ENCODE measurements around the gene MUC6. TPM values are rescaled to one million over a fixed set of nuclear protein-coding genes. Genes with fewer than 3 reads are reported as not detected.

Gene MUC6
- total and polyA plus RNA-seq, 2 donors (not counting 3 experiments of a cell fraction or from before 2014, with no cell fraction given): not detected

- H3K4me3 ChIP-seq (replicated peaks in 1 of 3; ENCODE audit: insufficient read depth in 1 of 3, low read depth in 1 of 3, low read length in 3 of 3): no peak overlapping the region
- H3K4me1 ChIP-seq (ENCODE audit: control insufficient read depth, extremely low read depth, insufficient read depth, low read length): no peaks in the 10 kb centered on the region
- no peak overlapping the region for H3K27ac ChIP-seq (ENCODE audit: insufficient read depth, low read depth, low read length)
- intact Hi-C loops (cut with micrococcal nuclease) (no loop called here), dilution Hi-C loops (cut with MboI; ENCODE audit: extremely low pct_ligation_motif_present, low sequenced_read_pairs) (no loop called here)
- POLR2A ChIA-PET: no interaction called here
- CTCF ChIA-PET: interaction anchor here (1.2 kb wide), 1 partner anchor 10 kb away, joined by 3 read pairs; no protein-coding TSS in a partner anchor
- no peak overlapping the region for H3K4me2 ChIP-seq (ENCODE audit: insufficient read depth, low read length)
- TF ChIP-seq, protein P1, sequence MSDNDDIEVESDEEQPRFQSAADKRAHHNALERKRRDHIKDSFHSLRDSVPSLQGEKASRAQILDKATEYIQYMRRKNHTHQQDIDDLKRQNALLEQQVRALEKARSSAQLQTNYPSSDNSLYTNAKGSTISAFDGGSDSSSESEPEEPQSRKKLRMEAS (IDR thresholded peaks at IDR 0.05; ENCODE audit: insufficient read depth, insufficient read length): no peak
- no peak for TF ChIP-seq EZH2 (IDR thresholded peaks at IDR 0.05; ENCODE audit: borderline replicate concordance, low read depth, low read length, severe bottlenecking)
- no peak overlapping the region for H2AFZ ChIP-seq (ENCODE audit: low read depth, low read length)
- no peaks in the 10 kb centered on the region for H3K9me1 ChIP-seq (replicated peaks; ENCODE audit: control insufficient read depth, extremely low read depth, insufficient read depth, low read length)
- H3K36me3 ChIP-seq (ENCODE audit: control insufficient read depth in 2 of 2, extremely low read depth in 1 of 2, insufficient read depth in 2 of 2, low read length in 2 of 2): peaks cover 9 to 46% of the 10 kb centered on the region in 2 experiments
- H3K79me2 ChIP-seq (ENCODE audit: control insufficient read depth, insufficient read depth, low read length): peaks cover 2% of the 10 kb centered on the region
- H4K20me1 ChIP-seq (replicated peaks; ENCODE audit: control insufficient read depth, extremely low read depth, insufficient read depth, low read length): no peaks in the 10 kb centered on the region
- H3K27me3 ChIP-seq (ENCODE audit: control insufficient read depth in 2 of 2, insufficient read depth in 2 of 2, low read length in 2 of 2): no peaks in the 10 kb centered on the region
- no peak for DNase-seq (ENCODE audit: low read depth, low spot score)
- H3K9ac ChIP-seq (replicated peaks; ENCODE audit: extremely low read depth, insufficient read depth, low read length): no peak overlapping the region
- no TSS peak for BruUV-seq (replicated peaks)
- FAIRE-seq: no peak
- H3K9me3 ChIP-seq (replicated peaks; ENCODE audit: control insufficient read depth, insufficient read depth, low read length): no peaks in the 10 kb centered on the region
Measured at GRCh38 chr11:999009-999408, 37.5 kb downstream of the MUC6 start.

- no TSS peak for BruUV-seq (replicated peaks)
- Histone ChIP-seq H3K4me3 (replicated peaks in 1 of 3; ENCODE audit: insufficient read depth in 1 of 3, low read depth in 1 of 3, low read length in 3 of 3) (no peak overlapping the region), H4K20me1 (replicated peaks; ENCODE audit: control insufficient read depth, extremely low read depth, insufficient read depth, low read length) (no peaks in the 10 kb centered on the region), H3K27ac (ENCODE audit: insufficient read depth, low read depth, low read length) (no peak overlapping the region), H2AFZ (ENCODE audit: low read depth, low read length) (no peak overlapping the region), H3K4me1 (ENCODE audit: control insufficient read depth, extremely low read depth, insufficient read depth, low read length) (no peaks in the 10 kb centered on the region), H3K4me2 (ENCODE audit: insufficient read depth, low read length) (no peak overlapping the region), H3K36me3 (ENCODE audit: control insufficient read depth in 2 of 2, extremely low read depth in 1 of 2, insufficient read depth in 2 of 2, low read length in 2 of 2) (peaks cover 9 to 48% of the 10 kb centered on the region in 2 experiments), H3K9me1 (replicated peaks; ENCODE audit: control insufficient read depth, extremely low read depth, insufficient read depth, low read length) (no peaks in the 10 kb centered on the region), H3K9ac (replicated peaks; ENCODE audit: extremely low read depth, insufficient read depth, low read length) (no peak overlapping the region), H3K9me3 (replicated peaks; ENCODE audit: control insufficient read depth, insufficient read depth, low read length) (no peaks in the 10 kb centered on the region), H3K79me2 (ENCODE audit: control insufficient read depth, insufficient read depth, low read length) (peaks cover 2% of the 10 kb centered on the region), H3K27me3 (ENCODE audit: control insufficient read depth in 2 of 2, insufficient read depth in 2 of 2, low read length in 2 of 2) (no peaks in the 10 kb centered on the region)
- DNase-seq (ENCODE audit: low read depth, low spot score): no peak
- dilution Hi-C loops (cut with MboI; ENCODE audit: extremely low pct_ligation_motif_present, low sequenced_read_pairs) (no loop called here), intact Hi-C loops (cut with micrococcal nuclease) (no loop called here)
- ChIA-PET POLR2A (no interaction called here), CTCF (no interaction called here)
- TF ChIP-seq POLR2A (IDR thresholded peaks at IDR 0.05; ENCODE audit: low read depth, low read length): no peak
- TF ChIP-seq JUN (IDR thresholded peaks at IDR 0.05; ENCODE audit: borderline replicate concordance, insufficient read depth, insufficient read length, low read depth): no peak
- no peak for FAIRE-seq
Measured at GRCh38 chr11:997907-998306, 38.6 kb downstream of the MUC6 start.
